Measurements from ENCODE around the gene GPR179.

DNA sequence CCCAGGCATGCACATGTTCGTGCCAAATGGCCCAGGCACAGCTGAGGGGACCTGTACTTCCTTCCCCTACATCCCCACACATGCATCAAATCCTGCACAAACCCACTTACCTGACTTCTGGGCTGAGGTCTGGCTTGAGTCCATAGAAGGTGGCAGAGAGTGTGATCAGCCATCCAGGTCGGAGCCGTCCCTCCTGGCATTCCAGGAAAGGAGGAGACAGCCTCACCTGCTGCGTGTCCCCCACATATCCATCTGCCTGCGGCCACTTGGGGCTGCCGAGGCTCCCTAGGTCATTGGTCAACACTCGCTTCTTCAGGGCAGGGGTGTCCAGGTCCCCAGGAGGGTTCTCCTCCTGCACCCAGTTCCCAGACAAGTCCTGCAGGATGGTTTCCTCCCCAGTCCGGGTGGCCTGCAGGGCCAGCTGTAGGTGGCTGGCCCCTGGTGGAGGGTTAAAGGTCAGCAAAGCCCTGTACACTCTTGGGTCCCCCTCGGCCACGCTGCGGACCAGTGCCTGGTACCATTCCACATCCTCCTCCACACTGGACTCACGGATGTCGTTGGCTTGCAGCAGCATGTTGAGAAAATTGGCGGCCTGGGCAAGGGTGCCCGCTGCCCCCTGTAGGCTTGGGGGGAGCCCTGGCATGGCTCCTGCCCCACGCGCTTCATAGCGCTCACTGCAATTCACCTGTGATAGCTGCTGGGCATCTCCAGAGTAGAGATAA lies 709 bp downstream of the GPR179 start:
- TF ChIP-seq POLR2A (IDR thresholded peaks at IDR 0.05; ENCODE audit: low read depth, low read length) (no peak), TAF1 (IDR thresholded peaks at IDR 0.05; ENCODE audit: borderline replicate concordance, low read depth, low read length) (no peak), POLR2AphosphoS5 (IDR thresholded peaks at IDR 0.05; ENCODE audit: low read depth, low read length) (no peak)
